GM12878 (cell line): ENCODE measurements around the gene KRTAP10-6. TPM values are rescaled to one million over a fixed set of nuclear protein-coding genes. Genes with fewer than 3 reads are reported as not detected.

Experiments used
- ATAC-seq: fragments of 200-7000 bp; cut with Tn5 transposase; 3 replicates; pipeline ENCODE4 v1.9.1; 2020; ENCODE audit warnings: mild to moderate bottlenecking, moderate library complexity
- BruUV-seq: library from RNA; stranded (reverse); fragments of 400-500 nt; replicated peaks from 2 replicates; lab custom pipeline; 2021; lab: Mats Ljungman, UMichigan
- CTCF ChIA-PET: fragments of 300-600 bp; sonication (Branson Sonifier 250); formaldehyde crosslinking; extraction: SDS; loops from one replicate; lab custom pipeline; 2021; ENCODE audit warnings: inconsistent platforms; lab: Yijun Ruan, JAX
- POLR2A ChIA-PET: fragments of 350-600 bp; formaldehyde crosslinking; extraction: SDS; loops from one replicate; lab custom pipeline; 2021; ENCODE audit warnings: inconsistent platforms; lab: Charles Lee
- RAD21 ChIA-PET: fragments of 300-600 bp; sonication (Branson Sonifier 250); formaldehyde crosslinking; loops from one replicate; lab custom pipeline; 2023; ENCODE audit warnings: antibody characterized with exemption; ENCODE audit not compliant: unreplicated experiment; lab: Charles Lee
- SMC1A ChIA-PET: fragments of 300-600 bp; sonication (Branson Sonifier 250); formaldehyde crosslinking; loops from one replicate; lab custom pipeline; 2023; ENCODE audit not compliant: unreplicated experiment, uncharacterized antibody; lab: Charles Lee
- DNase-seq: peaks from one replicate; pipeline ENCODE4 v3.0.0-alpha.2; 2011; ENCODE audit warnings: low read depth, low spot score
- FAIRE-seq: peaks from 3 replicates; lab custom pipeline; 2011; peaks lifted over from hg19 to GRCh38; lab: Jason Lieb, UNC
- H2AFZ ChIP-seq: 2 replicates; pipeline ENCODE4 v1.6.0; 2011; ENCODE audit warnings: low read depth, low read length, control low read depth; ENCODE audit not compliant: control insufficient read depth
- H3K27ac ChIP-seq: 2 replicates; pipeline ENCODE4 v1.5.1; 2011; ENCODE audit warnings: control low read depth; ENCODE audit not compliant: control insufficient read depth, insufficient read depth
- H3K27me3 ChIP-seq, 2 experiments: replicated peaks in 1 of 2; 2 replicates each; pipeline versions ENCODE4 v1.6.0 to v1.6.1; 2011; ENCODE audit warnings: low read length in 1 of 2; ENCODE audit not compliant: control insufficient read depth in 2 of 2, insufficient read depth in 2 of 2
- H3K36me3 ChIP-seq, 2 experiments: 2 replicates each; pipeline ENCODE4 v1.5.1; 2011; ENCODE audit warnings: low read length in 1 of 2; ENCODE audit not compliant: control insufficient read depth in 2 of 2, insufficient read depth in 2 of 2
- H3K4me1 ChIP-seq: 2 replicates; pipeline ENCODE4 v1.6.1; 2011; ENCODE audit warnings: mild to moderate bottlenecking, low read length, moderate library complexity, mixed read lengths; ENCODE audit not compliant: control insufficient read depth, insufficient read depth
- H3K4me2 ChIP-seq: 2 replicates; pipeline ENCODE4 v1.6.0; 2011; ENCODE audit warnings: control low read depth; ENCODE audit not compliant: control insufficient read depth, insufficient read depth
- H3K4me3 ChIP-seq: fragments of 200-600 bp; sonication (generic); 2 replicates; pipeline ENCODE4 v1.5.1; 2016
- H3K79me2 ChIP-seq: 2 replicates; pipeline ENCODE4 v1.6.0; 2011; ENCODE audit warnings: low read length; ENCODE audit not compliant: control insufficient read depth, insufficient read depth
- H3K9ac ChIP-seq: 2 replicates; pipeline ENCODE4 v1.8.0; 2011; ENCODE audit warnings: low read length, control low read depth, mixed read lengths; ENCODE audit not compliant: control insufficient read depth, insufficient read depth
- H3K9me3 ChIP-seq: replicated peaks from 3 replicates; pipeline ENCODE4 v1.5.1; 2011; ENCODE audit warnings: mild to moderate bottlenecking, low read length; ENCODE audit not compliant: control insufficient read depth, insufficient read depth
- H4K20me1 ChIP-seq: 2 replicates; pipeline ENCODE4 v1.6.0; 2011; ENCODE audit not compliant: control insufficient read depth, insufficient read depth
- CHD1 ChIP-seq: IDR thresholded peaks from 2 replicates; pipeline ENCODE4 v1.6.1; 2012; ENCODE audit warnings: low read depth, low read length, improper control_type of control experiment
- CHD2 ChIP-seq: IDR thresholded peaks from 2 replicates; pipeline ENCODE4 v1.6.1; 2011; ENCODE audit warnings: low read depth, low read length, improper control_type of control experiment, borderline replicate concordance
- EGR1 ChIP-seq, 2 experiments: IDR thresholded peaks; 1 replicate in 1 of 2; 2 replicates in 1 of 2; pipeline ENCODE4 v1.6.1; 2011 to 2012; ENCODE audit warnings: low read depth in 2 of 2, low read length in 2 of 2, borderline replicate concordance in 1 of 2, mild to moderate bottlenecking in 1 of 2, moderate library complexity in 1 of 2
- EP300 ChIP-seq, 2 experiments: fragments of 150-350 bp in 1 of 2; IDR thresholded peaks; 2 replicates each; pipeline ENCODE4 v1.6.1; 2011 to 2012; ENCODE audit warnings: low read depth in 2 of 2, low read length in 2 of 2, borderline replicate concordance in 1 of 2, improper control_type of control experiment in 1 of 2, inconsistent platforms in 1 of 2; ENCODE audit not compliant: control insufficient read depth in 1 of 2
- ETV6 ChIP-seq, 2 experiments: fragments of 450-650 bp in 1 of 2; IDR thresholded peaks in 1 of 2; conservative IDR thresholded peaks in 1 of 2; 2 replicates each; pipeline ENCODE4 v1.6.1; 2014; ENCODE audit warnings: antibody characterized with exemption in 1 of 2, borderline replicate concordance in 1 of 2, low read depth in 1 of 2, mild to moderate bottlenecking in 1 of 2, moderate library complexity in 1 of 2
- FOXM1 ChIP-seq: IDR thresholded peaks from 2 replicates; pipeline ENCODE4 v1.6.1; 2012; ENCODE audit warnings: low read depth, mild to moderate bottlenecking, inconsistent platforms, low read length, moderate library complexity
- GATAD2B ChIP-seq: fragments of 450-650 bp; conservative IDR thresholded peaks from 2 replicates; pipeline ENCODE4 v1.6.1; 2017; ENCODE audit warnings: low read depth, mild to moderate bottlenecking, moderate library complexity
- IKZF2 ChIP-seq, 2 experiments: fragments of 450-650 bp; IDR thresholded peaks; 2 replicates each; pipeline ENCODE4 v1.6.1; 2017; ENCODE audit warnings: mild to moderate bottlenecking in 2 of 2, moderate library complexity in 2 of 2
- IRF4 ChIP-seq: IDR thresholded peaks from 2 replicates; pipeline ENCODE4 v1.6.1; 2011; ENCODE audit warnings: low read depth, low read length
- KAT2A ChIP-seq: conservative IDR thresholded peaks from 2 replicates; pipeline ENCODE4 v1.6.1; 2011; ENCODE audit warnings: low read depth, low read length; ENCODE audit not compliant: control insufficient read depth
- NFYB ChIP-seq: IDR thresholded peaks from 2 replicates; pipeline ENCODE4 v1.6.1; 2011; ENCODE audit warnings: low read depth, mild to moderate bottlenecking, low read length, improper control_type of control experiment, moderate library complexity; ENCODE audit not compliant: insufficient read depth
- RBBP5 ChIP-seq: fragments of 200-600 bp; sonication (generic); conservative IDR thresholded peaks from 2 replicates; pipeline ENCODE4 v1.6.1; 2016
- SMC3 ChIP-seq: IDR thresholded peaks from 2 replicates; pipeline ENCODE4 v1.6.1; 2011; ENCODE audit warnings: low read length, improper control_type of control experiment, borderline replicate concordance
- SPI1 ChIP-seq: IDR thresholded peaks from 2 replicates; pipeline ENCODE4 v1.6.1; 2011; ENCODE audit warnings: low read depth, mild to moderate bottlenecking, low read length, moderate library complexity, borderline replicate concordance; ENCODE audit not compliant: insufficient read depth
- SREBF2 ChIP-seq: IDR thresholded peaks from 2 replicates; pipeline ENCODE4 v1.6.1; 2012; ENCODE audit warnings: mild to moderate bottlenecking, low read length
- WRNIP1 ChIP-seq: IDR thresholded peaks from 2 replicates; pipeline ENCODE4 v1.6.1; 2011; ENCODE audit warnings: low read depth, low read length, improper control_type of control experiment, borderline replicate concordance
- YY1 ChIP-seq: IDR thresholded peaks from 2 replicates; pipeline ENCODE4 v1.6.1; 2011; ENCODE audit warnings: low read depth, mild to moderate bottlenecking, low read length
- WGBS: methylation state at CpG from one replicate; pipeline ENCODE4 v1.1.6; 2016; ENCODE audit warnings: low lambda C conversion rate; ENCODE audit not compliant: insufficient replicate concordance, insufficient coverage; ENCODE audit errors: missing lambda C conversion rate; 5-methylcytosine and 5-hydroxymethylcytosine counted together
- in situ Hi-C: fragments of 300-500 bp; cut with MboI; formaldehyde crosslinking; loops from 9 replicates; pipeline ENCODE4 v1.14.3; 2018; ENCODE audit warnings: mixed read lengths
- intact Hi-C: fragments of 100-400 bp; cut with micrococcal nuclease; formaldehyde crosslinking; loops from one replicate; pipeline ENCODE4 v1.14.2; 2022; ENCODE audit not compliant: unreplicated experiment
- polyA plus RNA-seq, 11 experiments: library from polyadenylated mRNA; depleted of rRNA in 4 of 11; unstranded in 6 of 11; stranded (reverse) in 5 of 11; fragments of >200 nt; fragmentation: Nextera tagmentation in 4 of 11; fragmentation: Illumina TruSeq in 1 of 11; extraction: Ambion mirVana in 4 of 11; extraction: Trizol in 1 of 11; gene quantifications; 1 replicate in 1 of 11; 2 replicates in 10 of 11; pipeline versions ENCODE4 v1.2.1 to v1.2.3, GENCODE V29; 2011 to 2016; ENCODE audit warnings: inconsistent platforms in 2 of 11, missing spikeins in 2 of 11, low read depth in 1 of 11
- total RNA-seq, 4 experiments: library from RNA; depleted of rRNA in 3 of 4; stranded (reverse); fragments of >200 nt in 3 of 4; fragmentation: Illumina TruSeq in 1 of 4; extraction: Trizol in 1 of 4; gene quantifications; 2 replicates each; pipeline versions ENCODE4 v1.2.1 to v1.2.3, GENCODE V29; 2013 to 2021
- TF ChIP-seq, protein P1 (sequence below): IDR thresholded peaks from 2 replicates; pipeline ENCODE4 v1.6.1; 2012; ENCODE audit warnings: low read length, inconsistent platforms

KRTAP10-6 gene
- total and polyA plus RNA-seq, 10 of the 15 experiments (the other 5 are each of a cell fraction or from before 2014, with no cell fraction given) = not detected

DNA sequence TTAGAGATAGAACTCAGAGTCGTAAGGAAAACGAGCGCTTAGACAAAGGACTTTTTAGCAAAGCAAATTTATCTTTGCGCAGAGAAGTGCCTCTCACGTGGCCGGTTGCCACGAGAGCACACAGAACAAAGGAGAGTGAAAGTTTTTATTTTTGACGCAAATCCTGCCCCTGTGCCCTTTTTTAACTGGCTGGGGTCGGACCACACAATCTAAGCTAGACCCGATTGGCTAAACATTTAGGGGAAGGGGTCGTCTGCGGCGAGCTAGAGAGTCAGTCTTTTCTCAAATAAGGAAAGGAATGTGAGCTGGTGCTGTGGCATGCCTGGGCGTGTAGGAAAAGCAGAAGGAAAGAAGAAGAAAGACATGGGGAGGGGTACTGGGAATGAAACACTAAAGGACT, 43.4 kb downstream of the KRTAP10-6 start:
- WGBS = 45% methylated on average over 14 of the region's 14 CpGs
- DNase-seq (no peak), ATAC-seq (no peak), FAIRE-seq (no peak)
- Histone ChIP-seq H3K4me1 (no peaks in the 10 kb centered on the region), H3K79me2 (no peaks in the 10 kb centered on the region), H3K9ac (no peak overlapping the region), H3K36me3 (no peaks in the 10 kb centered on the region), H3K27me3 (no peaks in the 10 kb centered on the region), H2AFZ (no peak overlapping the region), H3K4me2 (no peak overlapping the region), H3K9me3 (no peaks in the 10 kb centered on the region; the same call in 2 of the 3 replicates), H3K27ac (no peak overlapping the region), H4K20me1 (no peaks in the 10 kb centered on the region), H3K4me3 (no peak overlapping the region)
- ChIA-PET SMC1A (no interaction called here), RAD21 (interaction anchor here (0.6 kb wide), 1 partner anchor 1529 kb away, joined by 4 read pairs; no protein-coding TSS in a partner anchor), POLR2A (no interaction called here), CTCF (no interaction called here)
- intact Hi-C loops = no loop called here
- no TSS peak for BruUV-seq
- in situ Hi-C loops = no loop called here
- TF ChIP-seq SREBF2 (no peak), RBBP5 (no peak), KAT2A (no peak), EGR1 (IDR thresholded peaks at IDR 0.05; ENCODE audit: borderline replicate concordance in 1 of 2, low read depth in 2 of 2, low read length in 2 of 2) (no peak), IKZF2 (IDR thresholded peaks at IDR 0.05) (no peak)

DNA sequence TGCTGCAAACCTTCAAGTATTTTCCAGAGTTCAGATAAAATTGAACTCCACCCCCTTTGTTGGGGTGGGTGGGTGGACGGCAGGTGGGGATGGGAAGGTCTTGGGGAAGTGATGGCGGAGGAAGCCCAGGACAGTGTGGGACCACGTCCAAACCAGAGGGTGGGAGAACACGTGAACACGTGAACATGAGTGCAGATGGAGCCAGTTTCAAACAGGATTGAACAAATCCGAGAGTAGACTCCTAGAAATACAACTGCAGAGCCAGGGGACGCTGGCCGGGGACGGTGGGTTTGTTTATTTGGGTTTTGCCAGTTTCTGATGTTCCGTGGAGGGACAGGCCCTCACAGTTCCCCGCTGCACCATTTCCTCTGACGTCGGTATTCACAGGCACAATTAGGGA, 43.9 kb downstream of the KRTAP10-6 start:
- ChIA-PET SMC1A (interaction anchor here (1.0 kb wide), 1 partner anchor 228 kb away, joined by 3 read pairs; no protein-coding TSS in a partner anchor), POLR2A (no interaction called here), CTCF (no interaction called here), RAD21 (no interaction called here)
- Histone ChIP-seq H3K9me3 (no peaks in the 10 kb centered on the region; the same call in 2 of the 3 replicates), H3K4me3 (no peak overlapping the region), H3K27ac (no peak overlapping the region), H3K9ac (no peak overlapping the region), H4K20me1 (no peaks in the 10 kb centered on the region), H3K4me2 (no peak overlapping the region), H3K79me2 (no peaks in the 10 kb centered on the region), H2AFZ (no peak overlapping the region), H3K36me3 (no peaks in the 10 kb centered on the region), H3K4me1 (no peaks in the 10 kb centered on the region), H3K27me3 (no peaks in the 10 kb centered on the region)
- no TSS peak for BruUV-seq
- in situ Hi-C loops (no loop called here), intact Hi-C loops (no loop called here)
- FAIRE-seq (no peak), DNase-seq (no peak), ATAC-seq (no peak)
- 45% methylated on average over 13 of the region's 13 CpGs for WGBS
- TF ChIP-seq WRNIP1 (no peak), ETV6 (conservative IDR thresholded peaks at IDR 0.05 in 1 of 2, IDR thresholded peaks at IDR 0.05 in 1 of 2; ENCODE audit: borderline replicate concordance in 1 of 2, low read depth in 1 of 2) (no peak), SMC3 (no peak), CHD2 (no peak), FOXM1 (no peak), IKZF2 (IDR thresholded peaks at IDR 0.05) (no peak), GATAD2B (no peak), SPI1 (no peak), EP300 (IDR thresholded peaks at IDR 0.05; ENCODE audit: borderline replicate concordance in 1 of 2, control insufficient read depth in 1 of 2, low read depth in 2 of 2, low read length in 2 of 2) (no peak), CHD1 (no peak), NFYB (no peak), YY1 (no peak), EGR1 (IDR thresholded peaks at IDR 0.05; ENCODE audit: borderline replicate concordance in 1 of 2, low read depth in 2 of 2, low read length in 2 of 2) (no peak), IRF4 (no peak)
- TF ChIP-seq, protein P1, sequence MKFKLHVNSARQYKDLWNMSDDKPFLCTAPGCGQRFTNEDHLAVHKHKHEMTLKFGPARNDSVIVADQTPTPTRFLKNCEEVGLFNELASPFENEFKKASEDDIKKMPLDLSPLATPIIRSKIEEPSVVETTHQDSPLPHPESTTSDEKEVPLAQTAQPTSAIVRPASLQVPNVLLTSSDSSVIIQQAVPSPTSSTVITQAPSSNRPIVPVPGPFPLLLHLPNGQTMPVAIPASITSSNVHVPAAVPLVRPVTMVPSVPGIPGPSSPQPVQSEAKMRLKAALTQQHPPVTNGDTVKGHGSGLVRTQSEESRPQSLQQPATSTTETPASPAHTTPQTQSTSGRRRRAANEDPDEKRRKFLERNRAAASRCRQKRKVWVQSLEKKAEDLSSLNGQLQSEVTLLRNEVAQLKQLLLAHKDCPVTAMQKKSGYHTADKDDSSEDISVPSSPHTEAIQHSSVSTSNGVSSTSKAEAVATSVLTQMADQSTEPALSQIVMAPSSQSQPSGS = no peak
